Ishikawa (cell line): ENCODE results near the gene KLHL2.
A peak's percentile ranks its signal among the peaks of the same experiment; 100 is the strongest.

ENCODE experiments used
- CEBPB ChIP-seq: IDR thresholded peaks from 2 replicates; pipeline ENCODE4 v1.6.1; 2012
- CREB1 ChIP-seq: IDR thresholded peaks from 2 replicates; pipeline ENCODE4 v1.6.1; 2012; ENCODE audit warnings: low read depth
- EGR1 ChIP-seq: IDR thresholded peaks from 2 replicates; pipeline ENCODE4 v1.6.1; 2012
- EP300 ChIP-seq: IDR thresholded peaks from 2 replicates; pipeline ENCODE4 v1.6.1; 2012; ENCODE audit warnings: borderline replicate concordance
- FOXM1 ChIP-seq: IDR thresholded peaks from 2 replicates; pipeline ENCODE4 v1.6.1; 2012; ENCODE audit warnings: low read depth, borderline replicate concordance
- NFIC ChIP-seq: IDR thresholded peaks from 2 replicates; pipeline ENCODE4 v1.6.1; 2012
- RAD21 ChIP-seq: IDR thresholded peaks from 2 replicates; pipeline ENCODE4 v1.6.1; 2012; ENCODE audit warnings: low read depth
- TAF1 ChIP-seq: IDR thresholded peaks from 2 replicates; pipeline ENCODE4 v1.6.1; 2012; ENCODE audit warnings: low read depth, mild to moderate bottlenecking
- TCF12 ChIP-seq: IDR thresholded peaks from 2 replicates; pipeline ENCODE4 v1.6.1; 2012; ENCODE audit warnings: low read depth
- TEAD4 ChIP-seq: IDR thresholded peaks from 2 replicates; pipeline ENCODE4 v1.6.1; 2012
- YY1 ChIP-seq: IDR thresholded peaks from 2 replicates; pipeline ENCODE4 v1.6.1; 2012; ENCODE audit warnings: low read depth
- ZBTB7A ChIP-seq: IDR thresholded peaks from 2 replicates; pipeline ENCODE4 v1.6.1; 2012; ENCODE audit warnings: low read depth
- TF ChIP-seq, protein P1 (sequence below): IDR thresholded peaks from 2 replicates; pipeline ENCODE4 v1.6.1; 2012
- TF ChIP-seq, protein P2 (sequence below): IDR thresholded peaks from 2 replicates; pipeline ENCODE4 v1.6.1; 2012; ENCODE audit warnings: low read depth, mild to moderate bottlenecking
- TF ChIP-seq, protein P3 (sequence below): IDR thresholded peaks from 2 replicates; pipeline ENCODE4 v1.6.1; 2012

Gene KLHL2

DNA sequence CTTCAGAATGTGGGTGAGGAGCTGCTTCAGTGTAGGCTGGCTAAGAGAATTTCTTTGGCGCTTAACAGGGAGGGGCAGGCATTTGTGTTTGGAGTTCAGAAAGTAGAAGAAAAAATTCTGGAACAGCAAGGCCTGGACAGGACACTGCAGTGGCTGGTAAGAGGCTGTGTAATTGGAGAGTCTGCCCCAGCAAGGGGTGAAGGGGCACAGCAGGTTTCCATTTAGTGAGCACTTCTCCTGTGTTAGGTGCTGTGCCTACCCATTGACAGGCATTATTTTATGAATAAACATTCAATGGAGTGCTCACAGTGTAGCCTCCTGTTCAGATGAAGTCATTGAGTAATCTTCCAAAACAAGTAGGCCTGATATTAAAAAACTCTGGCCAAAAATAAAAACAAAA, 160.8 kb downstream of the KLHL2 start:
- TF ChIP-seq NFIC: peak; percentile 80
- peak; percentile 60; the same call in 1 of the 2 replicates for TF ChIP-seq CEBPB
- TF ChIP-seq EP300: peak; percentile 86
- TF ChIP-seq, protein P1, sequence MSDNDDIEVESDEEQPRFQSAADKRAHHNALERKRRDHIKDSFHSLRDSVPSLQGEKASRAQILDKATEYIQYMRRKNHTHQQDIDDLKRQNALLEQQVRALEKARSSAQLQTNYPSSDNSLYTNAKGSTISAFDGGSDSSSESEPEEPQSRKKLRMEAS: peak; percentile 44; the same call in 1 of the 2 replicates
- no peak for TF ChIP-seq TAF1
- peak; percentile 61; the same call in 1 of the 2 replicates for TF ChIP-seq TEAD4
- TF ChIP-seq, protein P2, sequence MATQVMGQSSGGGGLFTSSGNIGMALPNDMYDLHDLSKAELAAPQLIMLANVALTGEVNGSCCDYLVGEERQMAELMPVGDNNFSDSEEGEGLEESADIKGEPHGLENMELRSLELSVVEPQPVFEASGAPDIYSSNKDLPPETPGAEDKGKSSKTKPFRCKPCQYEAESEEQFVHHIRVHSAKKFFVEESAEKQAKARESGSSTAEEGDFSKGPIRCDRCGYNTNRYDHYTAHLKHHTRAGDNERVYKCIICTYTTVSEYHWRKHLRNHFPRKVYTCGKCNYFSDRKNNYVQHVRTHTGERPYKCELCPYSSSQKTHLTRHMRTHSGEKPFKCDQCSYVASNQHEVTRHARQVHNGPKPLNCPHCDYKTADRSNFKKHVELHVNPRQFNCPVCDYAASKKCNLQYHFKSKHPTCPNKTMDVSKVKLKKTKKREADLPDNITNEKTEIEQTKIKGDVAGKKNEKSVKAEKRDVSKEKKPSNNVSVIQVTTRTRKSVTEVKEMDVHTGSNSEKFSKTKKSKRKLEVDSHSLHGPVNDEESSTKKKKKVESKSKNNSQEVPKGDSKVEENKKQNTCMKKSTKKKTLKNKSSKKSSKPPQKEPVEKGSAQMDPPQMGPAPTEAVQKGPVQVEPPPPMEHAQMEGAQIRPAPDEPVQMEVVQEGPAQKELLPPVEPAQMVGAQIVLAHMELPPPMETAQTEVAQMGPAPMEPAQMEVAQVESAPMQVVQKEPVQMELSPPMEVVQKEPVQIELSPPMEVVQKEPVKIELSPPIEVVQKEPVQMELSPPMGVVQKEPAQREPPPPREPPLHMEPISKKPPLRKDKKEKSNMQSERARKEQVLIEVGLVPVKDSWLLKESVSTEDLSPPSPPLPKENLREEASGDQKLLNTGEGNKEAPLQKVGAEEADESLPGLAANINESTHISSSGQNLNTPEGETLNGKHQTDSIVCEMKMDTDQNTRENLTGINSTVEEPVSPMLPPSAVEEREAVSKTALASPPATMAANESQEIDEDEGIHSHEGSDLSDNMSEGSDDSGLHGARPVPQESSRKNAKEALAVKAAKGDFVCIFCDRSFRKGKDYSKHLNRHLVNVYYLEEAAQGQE: no peak
- no peak for TF ChIP-seq YY1
- TF ChIP-seq, protein P3, sequence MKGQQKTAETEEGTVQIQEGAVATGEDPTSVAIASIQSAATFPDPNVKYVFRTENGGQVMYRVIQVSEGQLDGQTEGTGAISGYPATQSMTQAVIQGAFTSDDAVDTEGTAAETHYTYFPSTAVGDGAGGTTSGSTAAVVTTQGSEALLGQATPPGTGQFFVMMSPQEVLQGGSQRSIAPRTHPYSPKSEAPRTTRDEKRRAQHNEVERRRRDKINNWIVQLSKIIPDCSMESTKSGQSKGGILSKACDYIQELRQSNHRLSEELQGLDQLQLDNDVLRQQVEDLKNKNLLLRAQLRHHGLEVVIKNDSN: peak; percentile 31; the same call in 1 of the 2 replicates
- TF ChIP-seq CREB1: no peak
- TF ChIP-seq RAD21: peak; percentile 24; the same call in 1 of the 2 replicates
- 0 out of 2 replicates have a peak, but pooled peaks have one; percentile 38 for TF ChIP-seq ZBTB7A
- peak; percentile 91 for TF ChIP-seq TCF12
- TF ChIP-seq EGR1: no peak
- TF ChIP-seq FOXM1: peak; percentile 65; the same call in 1 of the 2 replicates

DNA sequence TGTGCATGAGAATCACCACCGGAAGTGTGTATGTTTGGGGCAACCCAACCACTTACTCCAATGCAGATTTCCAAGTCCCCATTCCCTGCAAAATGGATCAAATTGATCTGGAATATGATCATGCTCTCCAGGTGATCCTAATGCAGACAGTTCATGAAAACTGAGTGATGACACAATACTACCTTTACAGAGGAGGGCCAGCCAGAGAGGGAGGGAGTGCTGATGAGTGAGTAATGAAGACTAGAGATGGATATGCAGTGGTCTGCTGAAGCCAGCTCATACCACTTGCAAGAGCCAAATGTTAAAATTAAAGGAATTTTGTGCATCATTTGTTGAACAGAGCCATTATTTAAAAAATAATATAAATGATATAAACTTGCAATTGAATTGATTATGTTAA, 161.2 kb downstream of the KLHL2 start:
- TF ChIP-seq TCF12: no peak
- no peak for TF ChIP-seq TEAD4
- TF ChIP-seq TAF1: no peak
- TF ChIP-seq, protein P3: no peak
- TF ChIP-seq EP300: no peak
- TF ChIP-seq RAD21: no peak
- TF ChIP-seq, protein P1: no peak
- no peak for TF ChIP-seq YY1
- no peak for TF ChIP-seq FOXM1
- no peak for TF ChIP-seq CREB1
- TF ChIP-seq, protein P2: no peak

DNA sequence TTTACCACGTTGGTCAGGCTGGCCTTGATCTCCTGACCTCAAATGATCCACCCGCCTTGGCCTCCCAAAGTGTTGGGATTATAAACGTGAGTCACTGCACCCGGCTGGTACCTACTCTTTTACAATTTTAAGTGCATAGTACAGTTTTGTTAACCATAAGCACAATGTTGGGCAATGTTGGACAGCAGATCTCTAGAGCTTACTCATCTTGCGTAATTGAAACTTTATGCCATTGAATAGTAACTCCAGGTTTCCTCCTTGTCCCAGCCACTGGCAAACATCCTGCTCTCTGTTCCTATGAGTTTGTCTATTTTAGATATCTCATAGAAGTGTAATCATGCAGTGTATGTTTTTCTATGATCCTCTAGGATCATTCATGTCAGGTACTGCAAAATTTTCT, 162.2 kb downstream of the KLHL2 start:
- TF ChIP-seq TEAD4 (no peak), CEBPB (peak; percentile 90), TCF12 (no peak), EGR1 (no peak), CREB1 (no peak)
- TF ChIP-seq, protein P2: no peak

DNA sequence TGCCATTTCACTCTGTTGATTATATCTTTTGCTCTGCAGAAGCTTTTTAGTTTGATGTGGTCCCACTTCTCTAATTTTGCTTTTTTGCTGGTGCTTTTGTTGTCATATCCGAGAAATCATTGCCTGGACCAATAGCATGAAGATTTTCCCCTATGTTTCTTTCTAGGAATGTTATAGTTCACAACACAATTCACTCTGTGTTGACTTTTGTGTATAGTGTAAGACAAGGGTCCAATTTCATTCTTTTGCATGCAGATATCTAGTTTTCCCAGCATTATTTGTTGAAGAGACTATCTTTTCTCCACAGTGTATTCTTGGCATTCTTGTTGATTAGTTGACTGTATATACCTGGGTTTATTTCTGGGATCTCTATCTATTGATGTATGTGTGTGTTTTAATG, 163.2 kb downstream of the KLHL2 start:
- TF ChIP-seq YY1 (no peak), TCF12 (no peak), TEAD4 (no peak), EGR1 (no peak), RAD21 (no peak), NFIC (no peak), CEBPB (no peak), CREB1 (no peak), EP300 (no peak), ZBTB7A (no peak), FOXM1 (no peak), TAF1 (no peak)
- TF ChIP-seq, protein P3: no peak
- TF ChIP-seq, protein P1: no peak
- TF ChIP-seq, protein P2: no peak
